GM19372 (cell line): ENCODE results near the gene SEC14L6.
"Not testable (repeated sequence)": the region's sequence is repeated elsewhere in the genome, so short reads cannot be mapped to it uniquely, and the experiment has no call there.

Experiments
- ATAC-seq: cut with Tn5 transposase; IDR thresholded peaks from one replicate; pipeline ENCODE4 v1.9.1; 2021; ENCODE audit warnings: mild to moderate bottlenecking, low read depth, moderate library complexity; ENCODE audit not compliant: unreplicated experiment

Gene SEC14L6

DNA sequence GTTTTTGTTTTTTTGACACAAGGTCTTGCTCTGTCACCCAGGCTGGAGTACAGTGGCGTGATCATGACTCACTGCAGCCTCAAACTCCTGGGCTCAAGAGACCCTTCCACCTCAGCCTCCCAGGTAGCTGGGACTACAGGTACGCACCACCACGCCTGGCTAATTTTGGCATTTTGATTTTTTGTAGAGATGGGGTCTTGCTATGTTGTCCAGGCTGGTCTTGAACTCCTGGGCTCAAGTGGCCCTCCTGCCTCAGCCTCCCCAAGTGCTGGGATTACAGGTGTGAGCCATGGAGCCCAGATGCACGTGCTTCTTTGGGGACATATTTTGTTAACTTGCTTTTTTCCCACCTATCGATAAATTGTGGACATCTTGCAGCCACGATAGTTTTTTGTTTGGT lies 20.7 kb upstream of the SEC14L6 start:
- not testable (repeated sequence) for ATAC-seq

DNA sequence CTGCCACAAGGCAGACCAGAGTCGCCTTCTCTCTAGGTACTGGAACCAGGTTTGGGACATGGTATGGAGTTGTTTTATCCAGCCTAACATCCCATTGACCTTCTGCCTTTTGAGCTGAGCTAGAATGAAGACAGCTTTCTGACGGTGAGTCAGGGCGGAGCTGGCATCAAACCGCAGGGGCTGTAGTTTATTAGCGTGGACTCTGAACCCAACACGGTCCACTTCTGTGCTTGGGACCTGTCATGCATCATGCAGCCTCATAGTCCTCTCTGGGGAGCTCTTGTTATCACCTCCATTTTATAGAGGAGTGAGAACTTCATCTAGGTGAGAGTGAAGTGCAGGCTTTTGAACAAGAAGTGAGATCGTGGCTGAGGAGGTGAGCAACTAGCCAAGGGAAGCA lies 19.6 kb upstream of the SEC14L6 start:
- no peak for ATAC-seq

DNA sequence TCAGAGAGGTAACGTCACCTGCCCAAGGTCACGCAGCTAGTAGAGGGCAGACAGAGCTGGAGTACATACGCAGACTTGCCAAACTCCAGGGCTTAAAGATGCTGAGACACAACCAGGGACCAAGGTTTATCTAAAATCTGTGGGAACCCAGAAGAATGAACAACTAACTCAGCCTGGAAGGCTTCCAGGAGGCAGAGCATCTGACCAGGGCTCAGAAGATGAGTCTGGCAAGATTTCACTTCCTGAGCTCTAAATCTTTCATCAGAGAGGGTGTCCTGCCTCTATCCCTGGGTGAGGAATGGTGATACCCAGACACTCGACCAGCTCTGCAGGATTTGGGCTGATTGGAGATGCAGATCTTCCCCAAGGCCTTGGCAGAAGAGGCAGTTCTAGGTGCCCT lies 18.8 kb upstream of the SEC14L6 start:
- no peak for ATAC-seq

DNA sequence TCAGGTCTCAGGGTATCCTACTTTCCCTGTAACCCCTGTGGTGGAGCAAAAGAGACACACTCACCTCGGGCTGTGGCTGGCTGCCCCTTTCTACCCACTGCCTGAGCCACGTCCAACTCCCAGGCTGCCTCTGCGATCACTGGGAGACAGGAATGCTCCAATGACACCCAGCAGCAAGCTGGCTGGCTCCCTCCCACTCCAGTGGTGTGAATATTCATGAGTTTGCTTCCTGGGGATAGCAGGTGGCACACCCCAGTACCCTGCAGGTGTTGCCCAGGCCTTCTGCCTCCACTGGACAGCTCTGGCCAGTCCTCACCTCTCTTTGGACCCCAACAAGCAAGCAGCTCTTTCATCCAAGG lies 18.2 kb upstream of the SEC14L6 start:
- no peak for ATAC-seq

DNA sequence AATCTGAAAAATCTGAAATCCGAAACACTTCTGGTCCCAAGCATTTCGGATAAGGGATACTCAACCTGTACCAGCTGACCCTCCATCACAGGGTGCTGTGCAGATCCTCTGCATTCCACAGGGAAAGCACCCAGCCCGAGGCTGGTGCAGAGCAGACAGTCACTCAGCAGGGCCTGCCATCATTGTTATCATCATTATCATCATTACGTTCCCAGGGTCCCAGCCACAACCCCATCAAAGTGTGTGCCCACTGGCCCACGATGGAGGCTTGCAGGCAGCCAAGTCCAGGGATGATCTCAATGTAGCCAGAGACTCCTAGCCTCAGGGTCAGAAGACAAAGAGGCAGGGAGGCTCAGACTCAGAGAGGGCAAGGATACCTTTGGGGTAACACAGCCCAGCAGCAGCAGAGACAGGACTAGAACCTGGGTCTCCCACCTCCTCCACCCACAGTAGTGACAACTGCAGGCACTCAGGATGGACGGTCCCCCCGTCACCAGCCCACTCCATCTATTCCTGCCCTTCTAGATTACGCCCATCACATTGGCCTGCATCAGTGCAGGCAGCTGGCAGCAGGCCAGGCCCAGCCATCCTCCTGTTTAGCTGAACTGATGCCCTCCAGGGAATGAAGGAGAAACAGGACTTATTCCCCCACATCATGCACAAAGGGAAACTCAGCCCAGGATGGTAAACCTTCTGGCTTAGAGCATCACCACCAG lies 17.7 kb upstream of the SEC14L6 start:
- ATAC-seq, result no peak

DNA sequence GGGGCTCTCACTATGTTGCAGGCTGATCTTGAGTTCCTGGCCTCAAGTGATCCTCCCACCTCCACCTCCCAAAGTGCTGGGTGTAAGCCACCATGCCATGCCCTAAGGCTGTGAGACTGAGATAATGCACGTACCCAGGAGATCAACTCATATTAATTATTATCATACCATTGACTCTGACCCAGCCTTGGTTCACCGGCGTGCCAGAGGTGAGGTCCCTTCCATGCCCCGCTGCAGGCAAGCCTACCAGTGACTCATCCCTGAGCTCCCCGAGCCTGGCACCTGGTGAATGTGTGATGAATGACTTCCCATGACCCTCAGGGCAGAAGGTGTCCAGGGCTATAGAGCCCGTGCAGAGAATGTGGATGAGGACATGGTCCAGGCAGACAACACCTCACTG lies 15.8 kb upstream of the SEC14L6 start:
- ATAC-seq, result no peak

DNA sequence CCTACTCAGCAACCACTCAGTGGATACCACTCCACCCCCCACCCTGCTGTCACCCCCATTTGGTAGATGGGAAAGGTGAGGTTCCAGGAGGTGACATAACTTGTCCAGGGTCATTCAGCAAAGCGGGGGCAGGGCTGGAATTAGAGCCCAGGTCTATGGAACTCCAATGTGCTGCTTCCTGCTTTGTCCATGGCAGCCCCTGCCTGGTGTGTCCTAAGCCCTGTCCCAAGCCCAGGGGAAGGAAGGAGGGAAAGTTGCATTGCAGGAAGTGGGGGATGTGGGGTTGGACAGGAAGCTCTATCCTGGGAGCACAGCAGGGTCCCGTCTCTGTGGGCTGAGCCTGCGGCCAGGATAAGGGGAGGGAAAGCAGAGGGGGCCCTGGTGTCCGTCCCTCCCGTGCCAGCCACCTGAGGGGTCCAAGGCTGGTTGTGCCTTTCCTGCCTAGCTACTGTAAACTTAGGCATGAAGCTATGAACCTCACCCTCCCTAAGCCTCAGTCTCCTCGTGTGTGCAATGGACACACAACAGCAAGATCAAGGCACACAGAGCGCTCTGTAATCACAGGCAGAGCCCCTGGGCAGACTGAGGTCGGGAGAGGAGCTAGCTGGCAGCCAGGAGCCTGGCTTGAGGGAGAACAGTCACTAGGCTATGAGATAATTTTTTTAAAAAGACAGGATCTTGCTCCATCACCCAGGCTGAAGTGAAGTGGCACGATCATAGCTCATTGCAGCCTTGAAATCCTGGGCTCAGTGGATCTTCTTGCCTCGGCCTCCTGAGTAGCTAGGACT lies 15.1 kb upstream of the SEC14L6 start:
- no peak for ATAC-seq

DNA sequence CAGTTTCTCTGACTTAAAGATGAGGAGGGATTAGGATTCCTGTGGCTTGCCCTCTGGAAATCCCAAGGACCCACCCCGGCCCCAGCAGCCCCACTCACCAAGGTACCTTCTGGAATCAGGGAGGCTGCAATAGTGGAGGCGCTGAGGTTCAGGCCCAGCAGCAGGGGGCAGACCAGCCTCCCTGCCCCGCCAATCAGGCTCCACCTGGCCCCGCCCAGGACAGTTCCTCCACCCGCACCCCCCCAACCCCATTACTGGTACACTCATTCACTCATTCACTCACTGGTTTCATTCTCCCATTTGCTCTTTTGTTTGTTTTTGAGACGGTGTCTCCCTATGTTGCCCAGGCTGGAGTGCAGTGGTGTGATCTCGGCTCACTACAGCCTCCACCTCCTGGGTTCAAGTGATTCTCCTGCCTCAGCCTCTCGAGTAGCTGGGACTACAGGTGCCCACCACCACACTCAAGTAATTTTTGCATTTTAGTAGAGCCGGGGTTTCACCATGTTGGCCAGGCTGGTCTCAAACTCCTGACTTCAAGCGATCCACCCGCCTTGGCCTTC lies 14.2 kb upstream of the SEC14L6 start:
- ATAC-seq, result not testable (repeated sequence)

DNA sequence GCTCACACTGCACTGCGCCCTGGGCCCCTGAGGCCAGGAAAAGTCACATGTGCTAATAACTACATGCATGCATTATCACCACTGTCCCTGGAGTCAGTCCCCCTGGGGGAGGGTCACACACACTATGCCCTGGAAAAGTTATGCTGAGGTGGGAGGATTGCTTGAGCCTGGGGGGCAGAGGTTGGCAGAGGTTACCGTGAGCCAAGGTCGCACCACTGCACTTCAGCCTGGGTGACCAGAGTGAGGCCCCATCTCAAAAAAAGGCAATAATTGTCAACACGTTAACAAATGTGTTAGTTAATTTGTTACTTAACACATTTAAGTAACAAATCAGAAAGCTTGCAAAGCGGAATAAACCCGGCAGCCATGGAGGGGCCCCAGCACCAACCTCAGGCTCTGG lies 13.3 kb upstream of the SEC14L6 start:
- ATAC-seq, result no peak

DNA sequence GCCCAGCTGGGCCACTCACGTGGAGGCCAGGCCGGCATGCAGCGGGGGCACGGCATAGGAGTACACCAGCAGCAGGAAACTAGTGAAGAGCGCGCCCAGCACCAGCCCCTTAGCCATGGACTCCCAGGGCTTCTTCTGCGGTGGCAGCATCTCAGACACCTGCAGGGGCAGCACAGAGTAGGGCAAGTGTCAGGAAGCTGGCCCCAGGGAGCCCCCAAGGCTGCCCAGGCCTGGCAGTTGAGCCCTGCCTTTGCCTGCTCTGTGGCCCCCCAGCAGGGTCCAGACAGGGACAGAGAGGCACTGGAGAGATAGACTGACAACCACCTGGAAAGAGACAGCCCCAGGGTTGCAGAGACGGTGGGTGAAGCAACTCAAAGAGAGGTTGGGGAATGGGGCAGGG lies 10.7 kb upstream of the SEC14L6 start:
- no peak for ATAC-seq

DNA sequence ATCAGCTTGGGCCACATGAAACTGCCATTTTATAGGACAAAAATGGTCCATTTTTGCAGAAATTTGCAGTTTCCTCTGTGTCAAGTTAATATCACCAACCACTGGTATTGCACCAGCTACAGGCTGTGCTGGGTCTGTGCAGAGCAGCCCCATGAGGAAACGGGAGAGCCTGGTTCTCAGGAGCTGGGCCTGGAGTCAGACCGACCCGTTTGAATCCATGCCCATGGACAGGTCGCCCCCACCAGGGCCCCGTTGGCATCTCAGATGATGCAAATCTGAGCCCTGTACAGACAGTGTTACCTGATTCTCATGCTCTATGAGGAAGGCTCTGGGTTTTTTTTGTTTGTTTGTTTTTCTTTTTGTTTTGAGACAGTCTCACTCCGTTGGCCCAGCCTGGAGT lies 9.8 kb upstream of the SEC14L6 start:
- no peak for ATAC-seq

DNA sequence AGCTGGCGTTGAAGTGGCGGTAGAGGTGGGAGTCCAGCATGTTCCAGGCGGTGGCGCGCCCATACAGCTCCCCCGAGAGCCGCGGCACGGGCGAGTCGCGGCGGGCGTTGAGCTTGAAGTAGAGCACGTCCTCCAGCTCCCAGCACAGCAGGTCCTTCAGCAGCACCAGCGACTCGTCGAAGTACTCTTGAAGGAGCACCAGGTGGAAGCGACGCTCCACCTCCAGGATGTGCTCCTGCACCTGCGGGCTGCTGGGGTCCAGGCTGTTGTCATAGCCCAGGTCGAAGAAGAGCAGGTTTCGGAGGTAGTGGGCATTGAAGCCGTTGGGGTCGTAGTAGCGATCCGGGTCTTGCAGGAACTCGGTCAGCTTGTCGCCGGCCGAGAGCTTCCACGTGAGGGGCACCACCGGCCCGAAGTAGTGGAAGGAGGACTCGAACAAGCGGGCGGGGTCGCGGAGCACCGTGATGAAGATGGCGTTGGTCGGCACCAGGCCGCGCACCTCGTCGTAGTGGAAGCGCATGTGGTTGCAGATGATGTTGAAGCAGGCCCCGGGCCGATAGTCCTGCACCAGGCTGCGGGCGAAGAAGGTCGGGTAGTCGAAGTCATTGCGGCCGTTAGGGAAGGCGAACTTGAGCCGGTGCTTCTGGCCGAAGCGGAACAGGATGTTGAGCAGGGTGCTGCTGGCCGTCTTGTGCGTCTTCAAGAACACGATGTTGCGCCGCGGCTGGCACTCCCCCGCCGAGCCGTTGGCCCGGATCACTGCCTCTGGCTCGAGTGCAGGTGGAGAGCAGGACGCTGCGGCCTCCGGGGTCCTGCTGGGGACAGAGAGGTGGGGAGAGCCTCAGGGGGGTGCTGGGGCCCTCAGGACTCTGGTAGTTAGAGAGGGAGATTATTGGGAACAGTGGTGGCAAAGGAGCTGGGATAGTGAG lies 9.0 kb upstream of the SEC14L6 start:
- no peak for ATAC-seq

DNA sequence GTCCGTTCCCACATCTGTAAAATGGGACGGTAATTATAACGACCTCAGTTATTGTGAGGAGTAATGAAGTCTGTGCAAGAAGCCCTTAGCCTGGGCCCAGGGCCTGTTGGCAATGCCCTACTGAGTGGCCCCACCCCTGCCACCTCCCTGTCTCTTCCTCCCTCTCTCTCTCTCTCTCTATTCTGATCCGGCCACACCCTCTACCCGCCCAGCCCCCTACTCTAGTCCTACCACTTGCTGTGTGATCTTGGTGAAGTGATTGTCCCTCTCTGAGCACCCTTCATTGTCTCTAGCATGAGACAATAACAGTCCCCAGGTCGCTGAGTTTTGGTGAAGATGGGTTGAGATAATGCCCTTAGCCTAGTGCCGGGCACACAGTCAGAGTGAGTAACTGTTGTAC lies 7.4 kb upstream of the SEC14L6 start:
- no peak for ATAC-seq

DNA sequence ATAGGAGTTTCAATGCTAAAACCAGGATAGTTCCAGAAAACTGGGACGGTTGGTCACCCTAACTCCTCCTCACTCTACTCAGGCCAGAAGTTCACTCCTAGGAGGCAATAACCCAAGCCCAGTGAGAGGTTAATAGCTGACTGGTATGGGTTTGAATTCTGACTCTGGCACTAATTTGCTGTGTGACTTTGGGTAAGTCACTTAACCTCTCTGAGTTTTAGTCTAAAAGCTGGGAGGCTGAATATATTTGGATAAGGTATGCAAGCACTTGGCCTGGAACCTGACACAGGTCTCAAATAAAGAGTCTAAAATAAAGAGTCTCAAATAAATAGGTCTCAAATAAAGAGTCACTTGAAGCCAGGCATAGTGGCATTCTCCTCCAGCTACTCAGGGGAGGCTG lies 6.2 kb upstream of the SEC14L6 start:
- no peak for ATAC-seq

DNA sequence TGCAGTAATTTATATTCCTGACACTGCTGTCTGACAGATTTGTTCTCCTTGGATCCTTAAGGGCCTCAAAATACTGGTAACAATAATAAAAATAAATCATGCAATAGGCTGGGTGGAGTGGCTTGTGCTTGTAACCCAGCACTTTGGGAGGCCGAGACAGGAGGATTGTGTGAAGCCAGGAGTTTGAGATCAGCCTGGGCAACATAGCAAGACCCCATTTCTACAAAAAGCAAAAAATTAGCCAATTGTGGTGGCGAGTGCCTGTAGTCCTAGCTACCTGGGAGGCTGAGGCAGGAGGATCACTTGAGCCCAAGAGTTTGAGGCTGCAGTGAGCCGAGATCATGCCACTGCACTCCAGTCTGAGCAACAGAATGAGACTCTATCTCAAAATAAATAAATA lies 5.3 kb upstream of the SEC14L6 start:
- ATAC-seq, result not testable (repeated sequence)

DNA sequence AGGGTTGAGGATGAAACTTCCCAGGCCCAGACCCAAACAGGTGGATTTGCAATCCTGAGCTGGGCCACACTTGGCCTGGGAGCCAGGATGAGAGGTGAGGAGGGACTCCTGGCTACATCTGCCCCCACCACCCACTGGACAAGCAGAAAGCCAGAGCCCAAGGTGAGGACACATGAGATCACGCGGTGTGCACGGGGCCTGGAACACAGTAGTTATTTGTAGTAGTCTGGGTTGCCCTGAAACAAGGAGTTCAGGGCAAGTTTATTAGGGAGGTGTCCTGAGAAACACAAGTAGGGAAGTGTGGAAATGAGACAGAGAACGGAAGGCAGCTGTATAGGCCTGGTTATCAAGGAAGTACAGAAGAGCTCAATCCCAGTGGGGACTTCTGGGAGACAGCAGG lies 647 bp upstream of the SEC14L6 start:
- no peak for ATAC-seq

DNA sequence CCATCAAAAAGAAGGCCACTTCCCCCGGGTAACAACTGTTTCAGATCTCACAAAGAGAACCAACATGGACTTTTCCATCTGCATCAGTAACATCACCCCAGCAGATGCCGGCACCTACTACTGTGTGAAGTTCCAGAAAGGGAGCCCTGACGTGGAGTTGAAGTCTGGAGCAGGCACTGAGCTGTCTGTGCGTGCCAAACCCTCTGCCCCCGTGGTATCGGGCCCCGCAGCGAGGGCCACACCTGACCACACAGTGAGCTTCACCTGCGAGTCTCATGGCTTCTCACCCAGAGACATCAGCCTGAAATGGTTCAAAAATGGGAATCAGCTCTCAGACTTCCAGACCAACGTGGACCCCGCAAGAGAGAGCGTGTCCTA lies 3.7 kb downstream of the SEC14L6 start:
- ATAC-seq, result no peak

DNA sequence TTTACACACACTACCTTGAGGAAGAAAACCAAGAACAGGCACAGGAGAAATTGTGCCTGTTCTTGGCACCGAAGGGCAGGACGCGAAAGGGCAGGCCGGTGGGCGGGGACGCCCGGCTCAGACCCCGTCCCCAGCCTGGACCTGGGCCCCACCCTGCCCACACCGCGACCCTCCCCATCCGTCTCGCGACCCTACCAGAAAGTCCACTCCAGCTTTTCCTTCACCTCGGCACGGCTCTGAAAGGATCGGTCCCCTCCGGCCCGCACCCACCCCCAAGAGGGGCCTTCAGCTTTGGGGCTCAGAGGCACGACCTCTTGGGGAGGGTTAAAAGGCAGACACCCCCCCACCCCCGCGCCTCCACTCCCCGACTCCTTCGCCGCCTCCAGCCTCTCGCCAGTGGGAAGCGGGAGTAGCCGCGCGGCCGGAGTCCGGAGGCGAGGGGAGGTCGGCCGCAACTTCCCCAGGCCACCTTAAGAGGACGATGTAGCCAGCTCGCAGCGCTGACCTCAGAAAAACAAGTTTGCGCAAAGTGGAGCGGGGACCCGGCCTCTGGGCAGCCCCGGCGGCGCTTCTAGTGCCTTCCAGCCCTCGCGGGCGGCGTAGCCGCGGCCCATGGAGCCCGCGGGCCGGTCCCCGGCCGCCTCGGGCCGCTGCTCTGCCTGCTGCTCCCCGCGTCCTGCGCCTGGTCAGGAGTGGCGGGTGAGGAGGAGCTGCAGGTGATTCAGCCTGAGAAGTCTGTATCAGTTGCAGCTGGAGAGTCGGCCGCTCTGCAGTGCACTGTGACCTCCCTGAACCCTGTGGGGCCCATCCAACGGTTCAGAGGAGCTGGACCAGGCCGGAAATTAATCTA lies 4.4 kb downstream of the SEC14L6 start:
- ATAC-seq, result no peak

DNA sequence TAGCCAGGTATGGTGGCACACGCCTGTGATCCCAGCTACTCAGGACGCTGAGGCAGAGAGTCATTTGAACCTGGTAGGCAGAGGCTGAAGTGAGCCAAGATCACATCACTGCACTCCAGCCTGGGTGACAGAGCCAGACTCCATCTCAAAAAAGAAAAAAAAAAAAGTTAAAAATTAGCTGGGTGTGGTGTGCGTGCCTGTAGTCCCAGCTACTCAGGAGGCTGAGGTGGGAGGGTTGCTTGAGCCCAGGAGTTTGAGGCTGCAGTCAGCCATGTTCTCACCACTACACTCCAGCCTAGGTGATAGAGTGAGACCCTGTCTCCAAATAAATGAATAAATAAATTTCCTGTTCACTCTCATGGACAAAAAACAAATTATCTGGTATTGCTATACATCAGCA lies 5.0 kb downstream of the SEC14L6 start:
- not testable (repeated sequence) for ATAC-seq

DNA sequence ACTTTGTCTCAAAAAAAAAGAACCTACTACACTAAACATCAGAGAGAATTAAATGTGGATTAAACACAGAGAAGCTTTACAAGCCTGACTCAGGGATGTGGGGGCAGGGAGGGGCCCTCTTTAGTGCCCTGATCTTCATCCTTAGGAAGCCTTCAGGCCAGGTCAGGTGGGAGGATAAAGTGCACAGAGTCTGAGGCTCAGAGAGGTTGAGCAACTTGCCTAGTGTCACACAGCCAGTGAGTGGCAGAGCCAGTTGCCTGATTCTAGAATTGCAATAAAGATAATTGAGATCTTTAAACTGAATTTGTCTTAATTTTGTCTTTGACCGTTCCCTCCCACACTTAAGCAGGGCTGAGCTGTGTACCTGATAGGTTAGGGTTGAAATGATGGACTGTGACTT lies 7.2 kb downstream of the SEC14L6 start:
- no peak for ATAC-seq
